Measurements from ENCODE around the gene KCTD13. TPM values are rescaled to one million over a fixed set of nuclear protein-coding genes. Genes with fewer than 3 reads are reported as not detected.

KCTD13 gene
- total RNA-seq, 3 donors from 2014 or later, result 42.7 to 45.4 (median 44.1) TPM

- peaks cover 8% of the 10 kb centered on the region for H3K36me3 Mint-ChIP-seq (ENCODE audit: insufficient read depth)
- peaks cover 19% of the 10 kb centered on the region for H3K4me1 Mint-ChIP-seq (ENCODE audit: low read depth)
- H3K27me3 Mint-ChIP-seq (ENCODE audit: low read depth), result peaks cover 2% of the 10 kb centered on the region
- H3K9me3 Mint-ChIP-seq, result no peaks in the 10 kb centered on the region
- no peak overlapping the region for H3K4me3 Mint-ChIP-seq
- DNase-seq (no peak), ATAC-seq (no peak)
These were observed 61.8 kb downstream of the KCTD13 start for GRCh38 chr16:29864205-29864604.

- DNase-seq (no peak), ATAC-seq (no peak)
- peaks cover 2% of the 10 kb centered on the region for H3K27me3 Mint-ChIP-seq (ENCODE audit: low read depth)
- H3K4me3 Mint-ChIP-seq, result peak overlapping the region; percentile 98
- H3K9me3 Mint-ChIP-seq, result no peaks in the 10 kb centered on the region
- H3K4me1 Mint-ChIP-seq (ENCODE audit: low read depth), result peaks cover 19% of the 10 kb centered on the region
- H3K36me3 Mint-ChIP-seq (ENCODE audit: insufficient read depth), result peaks cover 10% of the 10 kb centered on the region
These were observed 62.4 kb downstream of the KCTD13 start for GRCh38 chr16:29863669-29863984.

GRCh38 chr16:29862884-29863668 lies 63.0 kb downstream of the KCTD13 start, which contains the start of gene CDIPT:
Gene CDIPT (minus strand): TSS chr16:29863226. CDS start chr16:29862857, 369 bp downstream.
- ATAC-seq, result peak; percentile 99
- H3K36me3 Mint-ChIP-seq (ENCODE audit: insufficient read depth), result peaks cover 14% of the 10 kb centered on the region
- no peaks in the 10 kb centered on the region for H3K9me3 Mint-ChIP-seq
- H3K4me3 Mint-ChIP-seq, result peak within 1 kb of the TSS; percentile 98
- H3K27me3 Mint-ChIP-seq (ENCODE audit: low read depth), result peaks cover 2% of the 10 kb centered on the region
- H3K4me1 Mint-ChIP-seq (ENCODE audit: low read depth), result peaks cover 19% of the 10 kb centered on the region
- DNase-seq, result peak; percentile 88

- peak overlapping the region; percentile 98 for H3K4me3 Mint-ChIP-seq
- no peaks in the 10 kb centered on the region for H3K9me3 Mint-ChIP-seq
- peaks cover 14% of the 10 kb centered on the region for H3K36me3 Mint-ChIP-seq (ENCODE audit: insufficient read depth)
- no peak for ATAC-seq
- DNase-seq, result no peak
- H3K4me1 Mint-ChIP-seq (ENCODE audit: low read depth), result peaks cover 19% of the 10 kb centered on the region
- H3K27me3 Mint-ChIP-seq (ENCODE audit: low read depth), result no peaks in the 10 kb centered on the region
These were observed 63.6 kb downstream of the KCTD13 start for GRCh38 chr16:29862383-29862883.

GRCh38 chr16:29860218-29860617 lies 65.8 kb downstream of the KCTD13 start:
- Mint-ChIP-seq H3K9me3 (no peaks in the 10 kb centered on the region), H3K4me3 (no peak overlapping the region), H3K36me3 (ENCODE audit: insufficient read depth) (peaks cover 15% of the 10 kb centered on the region), H3K4me1 (ENCODE audit: low read depth) (peaks cover 19% of the 10 kb centered on the region), H3K27me3 (ENCODE audit: low read depth) (no peaks in the 10 kb centered on the region)
- ATAC-seq, result no peak
- DNase-seq, result no peak

- Mint-ChIP-seq H3K36me3 (ENCODE audit: insufficient read depth) (peaks cover 15% of the 10 kb centered on the region), H3K4me3 (no peak overlapping the region), H3K27me3 (ENCODE audit: low read depth) (no peaks in the 10 kb centered on the region), H3K4me1 (ENCODE audit: low read depth) (peaks cover 19% of the 10 kb centered on the region), H3K9me3 (no peaks in the 10 kb centered on the region)
- ATAC-seq, result no peak
- no peak for DNase-seq
These were observed 67.1 kb downstream of the KCTD13 start for GRCh38 chr16:29858974-29859373.

- DNase-seq (no peak), ATAC-seq (no peak)
- peaks cover 15% of the 10 kb centered on the region for H3K36me3 Mint-ChIP-seq (ENCODE audit: insufficient read depth)
- no peak overlapping the region for H3K4me3 Mint-ChIP-seq
- no peaks in the 10 kb centered on the region for H3K9me3 Mint-ChIP-seq
- no peaks in the 10 kb centered on the region for H3K27me3 Mint-ChIP-seq (ENCODE audit: low read depth)
- H3K4me1 Mint-ChIP-seq (ENCODE audit: low read depth), result peaks cover 19% of the 10 kb centered on the region
These were observed 67.7 kb downstream of the KCTD13 start for GRCh38 chr16:29858149-29858849.

- ATAC-seq, result no peak
- no peaks in the 10 kb centered on the region for H3K27me3 Mint-ChIP-seq (ENCODE audit: low read depth)
- no peak for DNase-seq
- no peak overlapping the region for H3K4me3 Mint-ChIP-seq
- H3K4me1 Mint-ChIP-seq (ENCODE audit: low read depth), result peaks cover 16% of the 10 kb centered on the region
- no peaks in the 10 kb centered on the region for H3K9me3 Mint-ChIP-seq
- H3K36me3 Mint-ChIP-seq (ENCODE audit: insufficient read depth), result peaks cover 15% of the 10 kb centered on the region
These were observed 68.8 kb downstream of the KCTD13 start for GRCh38 chr16:29857133-29857760.

Other genes with a start within 250 kb of the KCTD13 start
- gene QPRT, start 247.0 kb downstream of the KCTD13 start, total RNA-seq, result 1 to 10 TPM; 1.9 to 3.0 (median 2.1) TPM
- 1 to 10 TPM; 6.8 to 8.8 (median 7.2) TPM for gene C16orf54, start 180.2 kb downstream of the KCTD13 start, total RNA-seq
- under 1 TPM in 1 of 3 donors, not detected in 2; 0.05 TPM for gene ZG16, start 148.0 kb downstream of the KCTD13 start, total RNA-seq
- 10 to 100 TPM; 73.5 to 82.2 (median 79.7) TPM for gene KIF22, start 135.5 kb downstream of the KCTD13 start, total RNA-seq
- 100 to 1,000 TPM; 321 to 471 (median 409) TPM for gene MAZ, start 119.7 kb downstream of the KCTD13 start, total RNA-seq
- 1 to 10 TPM in 1 of 3 donors, under 1 TPM in 2; 0.34 to 1.6 (median 0.76) TPM for gene PRRT2, start 114.0 kb downstream of the KCTD13 start, total RNA-seq
- 10 to 100 TPM; 35.2 to 40.9 (median 40.7) TPM for gene PAGR1, start 110.1 kb downstream of the KCTD13 start, total RNA-seq
- gene MVP, start 105.8 kb downstream of the KCTD13 start, total RNA-seq, result 10 to 100 TPM; 80.6 to 86.4 (median 85.8) TPM
- 10 to 100 TPM; 56.7 to 61.0 (median 59.7) TPM for gene CDIPT, start 63.0 kb downstream of the KCTD13 start, total RNA-seq
- under 1 TPM in 2 of 3 donors, not detected in 1; 0.18 to 0.33 TPM for gene SEZ6L2, start 26.7 kb downstream of the KCTD13 start, total RNA-seq
- gene ASPHD1, start 25.7 kb downstream of the KCTD13 start, total RNA-seq, result 1 to 10 TPM; 2.1 to 3.4 (median 3.2) TPM
- gene TMEM219, start 35.9 kb upstream of the KCTD13 start, total RNA-seq, result 10 to 100 TPM; 19.3 to 30.8 (median 27.7) TPM
- 10 to 100 TPM; 34.9 to 37.9 (median 37.8) TPM for gene TAOK2, start 47.6 kb upstream of the KCTD13 start, total RNA-seq
- 10 to 100 TPM; 43.4 to 52.5 (median 50.7) TPM for gene HIRIP3, start 69.4 kb upstream of the KCTD13 start, total RNA-seq
- gene INO80E, start 70.0 kb upstream of the KCTD13 start, total RNA-seq, result 100 to 1,000 TPM; 103 to 113 (median 112) TPM
- 1 to 10 TPM in 2 of 3 donors, under 1 TPM in 1; 0.49 to 2.5 (median 1.1) TPM for gene DOC2A, start 84.8 kb upstream of the KCTD13 start, total RNA-seq
- not detected for gene C16orf92, start 97.0 kb upstream of the KCTD13 start, total RNA-seq
- under 1 TPM; 0.22 to 0.33 (median 0.32) TPM for gene TLCD3B, start 105.0 kb upstream of the KCTD13 start, total RNA-seq
- gene ALDOA, start 139.5 kb upstream of the KCTD13 start, total RNA-seq, result 1,000 to 10,000 TPM; 2,101 to 2,362 (median 2,220) TPM
- gene PPP4C, start 149.8 kb upstream of the KCTD13 start, total RNA-seq, result 100 to 1,000 TPM; 147 to 164 (median 152) TPM
- gene TBX6, start 165.7 kb upstream of the KCTD13 start, total RNA-seq, result under 1 TPM; 0.33 to 0.87 (median 0.48) TPM
- 1 to 10 TPM; 4.4 to 7.2 (median 6.1) TPM for gene YPEL3, start 170.0 kb upstream of the KCTD13 start, total RNA-seq
- gene GDPD3, start 187.3 kb upstream of the KCTD13 start, total RNA-seq, result 1 to 10 TPM in 2 of 3 donors, under 1 TPM in 1; 0.76 to 3.3 (median 2.7) TPM
- 10 to 100 TPM; 29.1 to 37.5 (median 32.6) TPM for gene MAPK3, start 197.0 kb upstream of the KCTD13 start, total RNA-seq